GM19438 (cell line): Measurements from ENCODE around the gene CGRRF1.

Source experiments
- ATAC-seq: cut with Tn5 transposase; IDR thresholded peaks from one replicate; pipeline ENCODE4 v1.9.1; 2021; ENCODE audit warnings: low read depth; ENCODE audit not compliant: unreplicated experiment

Gene CGRRF1

DNA sequence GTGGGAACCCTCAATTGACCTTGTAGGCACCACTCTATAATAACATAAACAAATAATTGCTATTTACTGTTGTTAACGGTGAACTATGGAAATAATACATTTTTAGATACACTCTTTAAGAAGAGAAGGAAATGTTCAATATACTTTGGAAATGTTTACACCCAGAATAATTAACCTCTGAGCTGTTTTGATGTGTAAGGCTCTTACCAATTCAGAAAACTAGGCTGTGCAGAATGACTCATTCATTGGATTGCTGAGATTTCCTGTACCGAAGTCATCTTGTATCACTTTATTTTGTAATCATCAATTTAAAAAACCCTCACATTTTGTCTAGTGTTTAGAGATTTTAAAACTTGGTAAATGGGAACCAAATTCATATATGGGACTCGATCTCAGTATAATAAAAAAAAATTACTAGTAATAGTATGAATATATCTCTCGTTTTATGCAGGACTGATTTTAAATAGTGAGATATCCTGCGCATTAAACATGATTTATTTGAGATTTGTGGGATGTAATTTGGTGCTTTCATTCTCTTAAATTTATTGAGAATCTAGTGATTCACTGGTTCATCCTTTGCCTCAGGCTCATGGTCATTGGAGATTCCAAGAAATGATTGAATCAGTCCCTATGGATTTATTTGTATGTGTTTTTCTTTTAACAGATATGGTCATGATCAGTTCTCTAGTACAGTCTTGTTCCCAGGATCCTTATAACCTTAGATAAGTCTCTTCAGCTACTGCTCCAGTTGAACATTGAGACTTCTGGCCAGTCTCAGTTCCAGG, 61.1 kb downstream of the CGRRF1 start:
- no peak for ATAC-seq

DNA sequence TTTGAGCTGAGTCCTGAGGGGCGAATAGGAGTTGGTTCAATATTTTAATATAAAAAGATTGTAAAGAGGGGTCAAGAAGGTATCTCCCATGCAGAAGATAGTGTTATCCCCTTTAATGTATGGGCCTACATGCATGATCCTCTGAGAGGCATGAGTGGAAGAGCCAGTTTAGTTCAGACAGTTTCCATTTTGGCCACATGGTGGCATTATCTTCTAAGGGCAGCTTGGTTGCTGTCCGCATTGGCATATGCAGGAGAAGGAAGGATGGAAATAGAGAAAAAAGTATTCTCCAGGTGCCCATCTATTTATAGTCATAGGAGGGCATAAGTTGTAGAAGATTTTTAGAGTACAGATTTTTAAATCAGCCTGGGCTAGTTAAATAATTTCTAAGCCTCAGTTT, 62.6 kb downstream of the CGRRF1 start:
- no peak for ATAC-seq

DNA sequence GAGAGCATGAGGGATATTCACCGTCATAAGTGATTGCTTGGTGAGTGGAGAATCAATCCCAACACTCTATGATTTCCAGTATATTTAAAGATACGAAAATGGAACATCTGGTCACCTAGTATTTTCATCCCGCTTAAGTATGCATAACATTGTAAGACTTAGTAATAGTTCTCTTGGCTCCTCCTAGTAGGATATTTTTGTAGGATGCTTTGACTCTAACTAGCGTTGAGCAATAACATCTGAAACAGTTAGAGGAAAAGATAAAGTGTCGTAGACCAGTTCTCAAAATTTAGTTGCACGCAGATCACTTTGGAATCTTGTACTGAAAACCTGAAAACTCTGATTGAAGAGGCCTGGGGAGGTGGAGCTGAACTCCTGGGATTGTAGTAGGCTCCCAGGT, 64.8 kb downstream of the CGRRF1 start:
- no peak for ATAC-seq

DNA sequence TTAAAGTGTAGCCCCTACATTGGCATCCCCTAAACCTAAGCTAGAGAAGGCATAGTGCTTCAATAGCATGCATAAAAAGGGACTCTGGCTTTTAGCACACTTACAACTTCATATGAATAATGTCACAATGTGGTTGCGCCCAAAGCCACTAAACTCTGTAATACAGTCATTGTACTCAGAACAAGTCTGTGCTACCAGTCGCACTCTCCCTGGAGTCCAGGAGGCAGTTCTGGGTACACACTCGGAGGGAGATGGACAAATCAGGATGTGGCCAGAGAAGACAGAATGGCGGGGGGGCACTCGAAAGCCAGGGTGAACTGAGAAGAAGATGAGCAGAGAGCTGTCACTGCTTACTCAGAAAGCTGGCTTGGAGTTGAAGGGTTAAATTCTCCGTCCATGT, 67.8 kb downstream of the CGRRF1 start:
- ATAC-seq: no peak

DNA sequence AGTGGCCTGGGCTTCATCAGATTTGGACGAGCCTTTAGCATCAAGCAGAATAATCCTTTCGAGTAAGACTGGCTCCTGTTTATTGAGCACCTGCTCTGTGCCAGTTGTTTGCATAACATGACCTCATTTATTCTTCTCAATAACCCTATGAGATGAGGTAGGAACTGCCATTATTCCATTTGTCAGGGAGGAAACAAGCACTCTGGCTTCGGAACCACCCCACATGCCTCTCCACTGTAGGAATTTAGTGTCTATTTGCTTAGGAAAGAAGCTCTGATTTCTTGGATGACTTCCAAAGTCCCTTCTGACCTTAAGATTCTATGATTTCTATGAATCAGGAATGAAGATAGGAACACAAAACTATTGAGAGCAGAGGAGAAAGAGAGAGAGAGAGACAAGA, 68.3 kb downstream of the CGRRF1 start:
- ATAC-seq: no peak

DNA sequence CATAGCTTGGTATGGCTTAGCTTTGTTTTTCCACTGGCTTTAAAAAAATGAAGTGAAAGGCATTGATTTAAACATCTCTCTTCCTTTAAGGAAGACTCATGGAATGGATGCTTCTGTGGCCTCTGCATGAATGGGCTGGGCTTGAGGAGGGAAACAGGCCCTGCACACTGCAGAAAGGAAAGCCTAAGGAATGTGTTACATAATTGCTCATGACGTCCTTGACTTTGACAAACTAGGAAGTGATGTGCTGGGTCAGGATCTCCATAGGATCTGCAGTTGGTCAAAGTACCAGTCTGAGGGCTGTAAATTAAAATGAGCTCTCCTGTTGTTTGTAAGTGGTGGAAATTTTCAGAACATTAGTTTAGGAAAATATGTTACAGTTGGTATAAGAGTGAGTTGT, 69.9 kb downstream of the CGRRF1 start:
- no peak for ATAC-seq

DNA sequence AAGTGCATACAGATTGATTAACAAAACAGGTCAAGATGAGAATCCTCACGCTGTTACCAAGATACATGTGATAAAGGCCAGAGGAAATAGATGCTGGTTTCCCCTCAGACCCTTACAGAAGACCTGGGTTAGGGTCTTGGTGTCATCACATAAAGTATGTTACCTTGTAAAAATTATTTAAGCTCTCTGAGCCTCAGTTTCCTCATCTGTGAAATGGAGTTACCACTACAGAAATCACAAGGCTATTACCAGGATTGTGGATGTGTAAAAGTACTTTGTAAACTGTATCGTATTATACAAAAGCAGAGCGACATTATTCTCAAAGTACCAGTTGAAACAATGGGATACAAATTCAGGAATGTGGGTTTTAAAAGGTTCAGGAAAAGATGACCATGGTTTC, 71.2 kb downstream of the CGRRF1 start:
- no peak for ATAC-seq

DNA sequence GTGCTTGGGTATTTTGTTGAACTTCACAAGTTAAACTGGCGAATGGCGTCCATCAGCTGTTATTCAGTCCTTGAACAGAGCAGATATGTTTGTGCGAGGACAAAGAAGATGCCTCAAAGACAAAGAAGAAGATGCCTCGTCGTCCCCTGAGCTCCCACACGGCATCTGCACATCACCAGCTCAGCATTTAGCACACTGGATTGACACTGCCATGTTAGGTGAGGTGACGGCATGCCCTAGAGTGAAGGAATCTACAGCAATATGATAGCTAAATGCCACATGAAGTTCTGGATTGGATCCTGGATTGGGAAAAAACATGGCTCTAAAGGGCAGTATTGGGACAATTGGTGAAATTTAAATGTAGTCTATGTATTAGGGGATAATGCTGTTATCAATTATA, 72.6 kb downstream of the CGRRF1 start:
- ATAC-seq: no peak

DNA sequence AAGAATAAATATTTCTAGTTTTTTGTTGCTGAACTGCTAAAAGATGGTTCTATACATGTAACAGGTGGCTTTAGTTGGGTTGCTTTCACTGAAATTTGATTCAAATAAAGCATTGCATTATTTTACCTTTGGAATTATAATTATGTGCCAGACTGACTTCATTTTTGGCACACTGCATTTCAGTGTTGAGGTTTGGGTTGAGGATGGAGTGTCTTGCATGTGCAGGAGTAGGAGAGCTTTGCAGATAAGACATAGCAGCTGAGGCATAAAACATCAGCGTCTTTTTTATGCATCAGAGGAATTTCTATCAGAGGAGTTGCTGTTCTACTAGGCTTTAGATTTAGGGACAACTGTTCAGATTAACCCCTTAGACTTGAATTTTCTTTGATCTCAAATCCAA, 74.4 kb downstream of the CGRRF1 start:
- no peak for ATAC-seq

DNA sequence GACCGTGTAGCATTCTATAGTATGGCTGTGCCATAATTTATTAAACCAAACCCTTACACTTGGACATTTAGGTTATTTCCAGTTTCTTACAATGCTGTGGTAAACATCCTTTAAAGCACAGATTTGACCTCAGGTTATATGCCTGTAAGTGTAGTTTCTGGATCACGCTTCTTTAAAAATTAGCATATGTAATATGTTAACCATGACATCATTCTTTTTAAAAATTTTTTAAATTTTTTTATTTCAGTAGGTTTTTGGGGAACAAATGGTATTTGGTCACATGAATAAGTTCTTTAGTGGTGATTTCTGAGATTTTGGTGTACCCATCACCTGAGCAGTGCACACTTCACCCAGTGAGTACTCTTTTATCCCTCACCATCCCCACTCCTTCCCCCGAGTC, 75.5 kb downstream of the CGRRF1 start:
- no peak for ATAC-seq
